ENCODE data around the gene OSBP.
"Not testable (repeated sequence)": the region's sequence is repeated elsewhere in the genome, so short reads cannot be mapped to it uniquely, and the experiment has no call there.

Gene OSBP

GRCh38 chr11:59556917-59557348 lies 58.6 kb downstream of the OSBP start:
- no peak for TF ChIP-seq JUND (IDR thresholded peaks at IDR 0.05; ENCODE audit: low read depth)
- in situ Hi-C loops (cut with HindIII; ENCODE audit: low pct_unique_long_range_greater_than_20kb, low sequenced_read_pairs): no loop called here
- DNase-seq (ENCODE audit: low read depth in 1 of 2, low spot score in 1 of 2): peak in 1 of 2 experiments; percentile 56

GRCh38 chr11:59556115-59556916 lies 59.3 kb downstream of the OSBP start:
- TF ChIP-seq JUND (IDR thresholded peaks at IDR 0.05; ENCODE audit: low read depth): no peak
- DNase-seq (ENCODE audit: low read depth in 1 of 2, low spot score in 1 of 2): peak in 1 of 2 experiments; percentile 83
- in situ Hi-C loops (cut with HindIII; ENCODE audit: low pct_unique_long_range_greater_than_20kb, low sequenced_read_pairs): no loop called here

GRCh38 chr11:59555601-59556114 lies 59.9 kb downstream of the OSBP start:
- TF ChIP-seq JUND (IDR thresholded peaks at IDR 0.05; ENCODE audit: low read depth): no peak
- DNase-seq (ENCODE audit: low read depth in 1 of 2, low spot score in 1 of 2): no peak
- in situ Hi-C loops (cut with HindIII; ENCODE audit: low pct_unique_long_range_greater_than_20kb, low sequenced_read_pairs): no loop called here

GRCh38 chr11:59553323-59553722 lies 62.3 kb downstream of the OSBP start:
- TF ChIP-seq JUND (IDR thresholded peaks at IDR 0.05; ENCODE audit: low read depth): no peak
- in situ Hi-C loops (cut with HindIII; ENCODE audit: low pct_unique_long_range_greater_than_20kb, low sequenced_read_pairs): no loop called here

GRCh38 chr11:59552844-59553243 lies 62.7 kb downstream of the OSBP start:
- in situ Hi-C loops (cut with HindIII; ENCODE audit: low pct_unique_long_range_greater_than_20kb, low sequenced_read_pairs): no loop called here
- TF ChIP-seq JUND (IDR thresholded peaks at IDR 0.05; ENCODE audit: low read depth): no peak
- DNase-seq (ENCODE audit: low read depth in 1 of 2, low spot score in 1 of 2): no peak

More at GRCh38 chr11:59553323-59553722, 62.3 kb downstream of the OSBP start:
- DNase-seq (ENCODE audit: low read depth in 1 of 2, low spot score in 1 of 2): no peak

GRCh38 chr11:59551659-59552521 lies 63.7 kb downstream of the OSBP start:
- in situ Hi-C loops (cut with HindIII; ENCODE audit: low pct_unique_long_range_greater_than_20kb, low sequenced_read_pairs): no loop called here
- DNase-seq (ENCODE audit: low read depth in 1 of 2, low spot score in 1 of 2): peak in 1 of 2 experiments; percentile 47
- TF ChIP-seq JUND (IDR thresholded peaks at IDR 0.05; ENCODE audit: low read depth): no peak

- TF ChIP-seq JUND (IDR thresholded peaks at IDR 0.05; ENCODE audit: low read depth): no peak
- in situ Hi-C loops (cut with HindIII; ENCODE audit: low pct_unique_long_range_greater_than_20kb, low sequenced_read_pairs): no loop called here
- peak in 1 of 2 experiments; percentile 93 for DNase-seq (ENCODE audit: low read depth in 1 of 2, low spot score in 1 of 2)
These were observed 64.5 kb downstream of the OSBP start for GRCh38 chr11:59550842-59551658.

- TF ChIP-seq JUND (IDR thresholded peaks at IDR 0.05; ENCODE audit: low read depth): no peak
- peak; percentile 60 to 97 for DNase-seq (ENCODE audit: low read depth in 1 of 2, low spot score in 1 of 2)
- in situ Hi-C loops (cut with HindIII; ENCODE audit: low pct_unique_long_range_greater_than_20kb, low sequenced_read_pairs): no loop called here
These were observed 65.2 kb downstream of the OSBP start for GRCh38 chr11:59550368-59550841.

- in situ Hi-C loops (cut with HindIII; ENCODE audit: low pct_unique_long_range_greater_than_20kb, low sequenced_read_pairs): no loop called here
- TF ChIP-seq JUND (IDR thresholded peaks at IDR 0.05; ENCODE audit: low read depth): no peak
- no peak for DNase-seq (ENCODE audit: low read depth in 1 of 2, low spot score in 1 of 2)
These were observed 67.3 kb downstream of the OSBP start for GRCh38 chr11:59548309-59548656.

GRCh38 chr11:59547605-59548308 lies 67.8 kb downstream of the OSBP start:
- in situ Hi-C loops (cut with HindIII; ENCODE audit: low pct_unique_long_range_greater_than_20kb, low sequenced_read_pairs); DNase-seq (ENCODE audit: low read depth in 1 of 2, low spot score in 1 of 2): not testable (repeated sequence)

- no peak for DNase-seq (ENCODE audit: low read depth in 1 of 2, low spot score in 1 of 2)
- no peak for TF ChIP-seq JUND (IDR thresholded peaks at IDR 0.05; ENCODE audit: low read depth)
- in situ Hi-C loops (cut with HindIII; ENCODE audit: low pct_unique_long_range_greater_than_20kb, low sequenced_read_pairs): no loop called here
These were observed 70.2 kb downstream of the OSBP start for GRCh38 chr11:59545179-59546020.

Measured in T47D (cell line).